WTC11 (cell line): ENCODE results near the gene ESYT3.

Experiments used
- CTCF ChIP-seq: fragments of 200-600 bp; IDR thresholded peaks from 2 replicates; pipeline ENCODE4 v1.8.0; 2022; ENCODE audit warnings: antibody characterized with exemption
- MAX ChIP-seq: sonication (generic); formaldehyde crosslinking; IDR thresholded peaks from 2 replicates; pipeline ENCODE4 v1.8.0; 2022; ENCODE audit warnings: mild to moderate bottlenecking, missing genetic modification reagents
- MLX ChIP-seq: sonication (generic); formaldehyde crosslinking; IDR thresholded peaks from 2 replicates; pipeline ENCODE4 v1.8.1; 2023; ENCODE audit warnings: mild to moderate bottlenecking, missing genetic modification reagents, moderate library complexity

- no peak for TF ChIP-seq MAX (CRISPR knock-in tag)
- TF ChIP-seq MLX = no peak
- TF ChIP-seq CTCF = no peak
Observed at GRCh38 chr3:138465451-138465850, 31.0 kb downstream of the ESYT3 start.
